ENCODE results near the gene RASA4B. TPM values are rescaled to one million over a fixed set of nuclear protein-coding genes. Genes with fewer than 3 reads are reported as not detected.
"Not testable (repeated sequence)": the region's sequence is repeated elsewhere in the genome, so short reads cannot be mapped to it uniquely, and the experiment has no call there.

The RASA4B gene
- total RNA-seq, 1 experiment from 2014 or later, result 9.5 TPM

DNA sequence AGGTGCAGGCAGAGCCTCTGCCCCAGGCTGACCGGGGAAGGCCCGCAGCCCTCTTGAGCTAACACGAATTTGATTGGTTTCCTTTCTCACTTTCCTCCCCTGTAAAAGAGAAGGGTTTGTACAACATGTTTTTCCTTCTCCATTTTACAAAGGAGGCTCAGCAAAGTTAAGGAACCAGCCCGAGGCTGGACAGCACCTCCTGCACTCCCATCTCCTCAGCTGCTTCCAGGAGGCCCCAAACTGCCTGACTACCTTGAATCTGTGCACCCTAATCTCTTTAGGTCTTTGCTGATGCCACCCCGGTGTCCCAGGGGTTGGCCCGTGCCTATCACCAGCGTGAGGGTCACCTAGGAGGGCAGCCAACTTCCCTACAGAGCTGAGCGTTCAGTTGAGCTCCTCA is 57.1 kb downstream of the RASA4B start:
- H3K4me1 ChIP-seq (replicated peaks), result peaks cover 7% of the 10 kb centered on the region
- H3K27ac ChIP-seq, result no peak overlapping the region
- no peak for DNase-seq (ENCODE audit: low read depth in 1 of 2, low spot score in 2 of 2)

GRCh38 chr7:102459221-102459844 is 58.2 kb downstream of the RASA4B start:
- Histone ChIP-seq H3K4me1 (replicated peaks) (peaks cover 7% of the 10 kb centered on the region), H3K27me3 (replicated peaks) (no peaks in the 10 kb centered on the region), H3K4me3 (no peak overlapping the region), H3K9me3 (replicated peaks) (no peaks in the 10 kb centered on the region), H3K27ac (no peak overlapping the region), H3K36me3 (peaks cover 44% of the 10 kb centered on the region)
- DNase-seq (ENCODE audit: low read depth in 1 of 2, low spot score in 2 of 2), result no peak

More for the DNA sequence above, 57.1 kb downstream of the RASA4B start:
- H3K4me3 ChIP-seq, result no peak overlapping the region
- H3K36me3 ChIP-seq, result peaks cover 44% of the 10 kb centered on the region
- no peaks in the 10 kb centered on the region for H3K27me3 ChIP-seq (replicated peaks)
- H3K9me3 ChIP-seq (replicated peaks), result 0 out of 2 replicates have a peak, but pooled peaks cover 2% of the 10 kb centered on the region

GRCh38 chr7:102457352-102457924 is 60.1 kb downstream of the RASA4B start:
- H3K36me3 ChIP-seq, result peaks cover 40% of the 10 kb centered on the region
- H3K4me3 ChIP-seq, result no peak overlapping the region
- DNase-seq (ENCODE audit: low read depth in 1 of 2, low spot score in 2 of 2), result no peak
- H3K27ac ChIP-seq, result no peak overlapping the region
- no peaks in the 10 kb centered on the region for H3K4me1 ChIP-seq (replicated peaks)
- H3K9me3 ChIP-seq (replicated peaks), result no peaks in the 10 kb centered on the region
- no peaks in the 10 kb centered on the region for H3K27me3 ChIP-seq (replicated peaks)

DNA sequence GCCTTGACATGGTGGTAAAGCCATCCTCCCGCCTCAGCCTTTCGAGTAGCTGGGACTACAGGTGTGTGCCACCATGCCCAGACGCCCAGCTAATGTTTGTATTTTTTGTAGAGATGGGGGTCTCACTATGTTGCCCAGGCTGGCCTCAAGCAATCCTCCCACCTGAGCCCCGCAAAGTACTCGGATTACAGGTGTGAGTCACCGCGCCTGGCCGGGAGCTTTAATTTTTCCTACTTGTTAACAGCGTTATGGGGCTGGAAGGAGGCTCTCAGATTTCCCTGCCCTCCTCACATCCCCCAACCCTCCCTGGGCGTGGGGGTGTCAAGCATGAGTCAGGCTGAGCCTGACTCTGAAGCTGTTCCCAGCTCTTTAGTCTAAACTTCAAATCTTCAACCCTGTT is 61.2 kb downstream of the RASA4B start:
- no peak for DNase-seq (ENCODE audit: low read depth in 1 of 2, low spot score in 2 of 2)
- Histone ChIP-seq H3K9me3 (replicated peaks) (no peaks in the 10 kb centered on the region), H3K27me3 (replicated peaks) (no peaks in the 10 kb centered on the region), H3K36me3 (peaks cover 40% of the 10 kb centered on the region), H3K27ac (no peak overlapping the region), H3K4me3 (no peak overlapping the region), H3K4me1 (replicated peaks) (no peaks in the 10 kb centered on the region)

DNA sequence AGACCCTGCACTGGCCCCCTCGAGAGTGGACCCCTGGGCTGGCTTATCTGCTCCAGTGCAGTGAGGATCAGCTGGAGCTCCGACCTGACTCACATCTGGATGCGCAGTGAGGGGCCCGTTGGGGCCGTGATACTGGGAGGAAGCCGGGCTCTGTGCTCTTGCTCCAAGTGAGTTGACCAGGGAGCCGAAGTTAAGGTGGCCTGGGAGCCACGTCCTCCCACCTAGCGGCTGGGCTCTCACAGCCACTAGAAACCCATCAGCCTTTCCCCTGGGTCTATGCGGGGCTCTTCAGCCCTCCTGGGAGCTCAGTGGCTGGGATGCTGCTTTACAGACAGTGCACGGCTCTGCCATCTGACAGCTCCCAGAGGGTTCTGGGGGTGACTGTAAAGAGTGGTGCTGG is 62.0 kb downstream of the RASA4B start:
- H3K27ac ChIP-seq, result no peak overlapping the region
- peaks cover 40% of the 10 kb centered on the region for H3K36me3 ChIP-seq
- H3K4me1 ChIP-seq (replicated peaks), result no peaks in the 10 kb centered on the region
- no peak overlapping the region for H3K4me3 ChIP-seq
- DNase-seq (ENCODE audit: low read depth in 1 of 2, low spot score in 2 of 2), result no peak
- no peaks in the 10 kb centered on the region for H3K27me3 ChIP-seq (replicated peaks)
- H3K9me3 ChIP-seq (replicated peaks), result no peaks in the 10 kb centered on the region

GRCh38 chr7:102454932-102455331 is 62.6 kb downstream of the RASA4B start:
- not testable (repeated sequence) for H3K27ac ChIP-seq; DNase-seq (ENCODE audit: low read depth in 1 of 2, low spot score in 2 of 2); H3K9me3 ChIP-seq (replicated peaks); H3K27me3 ChIP-seq (replicated peaks); H3K4me1 ChIP-seq (replicated peaks); H3K4me3 ChIP-seq
- H3K36me3 ChIP-seq, result peaks cover 40% of the 10 kb centered on the region

DNA sequence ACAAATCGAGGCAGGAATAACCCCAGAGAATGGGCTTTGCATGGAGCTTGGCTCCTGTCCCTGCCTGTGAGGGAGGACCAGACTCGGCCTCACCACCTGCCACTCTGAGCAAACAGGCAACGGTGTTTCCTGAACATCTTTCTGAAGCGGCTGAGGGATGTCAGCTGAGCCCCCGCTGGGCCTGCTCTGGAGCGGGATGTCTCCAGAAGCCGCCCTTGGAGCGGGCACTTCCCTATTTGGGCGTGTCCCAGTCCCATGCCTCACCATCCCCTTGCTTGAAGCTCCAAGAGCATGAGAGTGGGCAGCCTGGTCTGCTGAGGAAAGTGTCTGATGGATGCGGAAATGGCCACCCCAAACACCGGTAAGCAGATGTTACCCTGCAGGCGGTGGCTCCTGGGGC is 63.1 kb downstream of the RASA4B start:
- Histone ChIP-seq H3K27ac (no peak overlapping the region), H3K36me3 (peaks cover 39% of the 10 kb centered on the region), H3K27me3 (replicated peaks) (no peaks in the 10 kb centered on the region), H3K4me3 (no peak overlapping the region), H3K4me1 (replicated peaks) (no peaks in the 10 kb centered on the region), H3K9me3 (replicated peaks) (no peaks in the 10 kb centered on the region)
- DNase-seq (ENCODE audit: low read depth in 1 of 2, low spot score in 2 of 2), result no peak

GRCh38 chr7:102453319-102453718 is 64.3 kb downstream of the RASA4B start:
- Histone ChIP-seq H3K9me3 (replicated peaks) (no peaks in the 10 kb centered on the region), H3K27me3 (replicated peaks) (no peaks in the 10 kb centered on the region), H3K4me3 (no peak overlapping the region), H3K4me1 (replicated peaks) (peaks cover 5% of the 10 kb centered on the region), H3K36me3 (peaks cover 35% of the 10 kb centered on the region), H3K27ac (no peak overlapping the region)
- DNase-seq (ENCODE audit: low read depth in 1 of 2, low spot score in 2 of 2), result no peak

DNA sequence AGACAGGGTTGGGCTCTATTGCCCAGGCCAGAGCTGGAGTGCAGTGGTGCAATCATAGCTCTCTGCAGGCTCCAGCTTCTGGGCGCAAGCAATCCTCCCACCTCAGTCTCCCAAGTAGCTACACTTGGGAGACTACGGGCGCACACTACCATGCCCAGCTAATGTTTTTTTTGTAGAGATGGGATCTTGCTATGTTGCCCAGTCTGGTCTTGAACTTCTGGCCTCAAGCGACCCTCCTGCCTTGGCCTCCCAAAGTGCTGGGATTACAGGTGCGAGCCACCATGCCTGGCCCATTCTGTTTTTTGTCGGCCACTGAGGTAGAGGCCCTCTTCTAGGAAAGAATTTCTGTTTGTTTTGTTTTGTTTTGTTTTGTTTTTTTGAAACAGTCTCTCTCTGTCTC is 65.1 kb downstream of the RASA4B start:
- DNase-seq (ENCODE audit: low read depth in 1 of 2, low spot score in 2 of 2), result no peak
- Histone ChIP-seq H3K9me3 (replicated peaks) (no peaks in the 10 kb centered on the region), H3K4me1 (replicated peaks) (peaks cover 13% of the 10 kb centered on the region), H3K36me3 (peaks cover 27% of the 10 kb centered on the region), H3K4me3 (no peak overlapping the region), H3K27ac (no peak overlapping the region), H3K27me3 (replicated peaks) (no peaks in the 10 kb centered on the region)

GRCh38 chr7:102451371-102452054 is 66.1 kb downstream of the RASA4B start:
- Histone ChIP-seq H3K4me1 (replicated peaks) (peaks cover 22% of the 10 kb centered on the region), H3K27me3 (replicated peaks) (no peaks in the 10 kb centered on the region), H3K4me3 (no peak overlapping the region), H3K27ac (no peak overlapping the region), H3K9me3 (replicated peaks) (no peaks in the 10 kb centered on the region), H3K36me3 (peaks cover 28% of the 10 kb centered on the region)
- no peak for DNase-seq (ENCODE audit: low read depth in 1 of 2, low spot score in 2 of 2)

DNA sequence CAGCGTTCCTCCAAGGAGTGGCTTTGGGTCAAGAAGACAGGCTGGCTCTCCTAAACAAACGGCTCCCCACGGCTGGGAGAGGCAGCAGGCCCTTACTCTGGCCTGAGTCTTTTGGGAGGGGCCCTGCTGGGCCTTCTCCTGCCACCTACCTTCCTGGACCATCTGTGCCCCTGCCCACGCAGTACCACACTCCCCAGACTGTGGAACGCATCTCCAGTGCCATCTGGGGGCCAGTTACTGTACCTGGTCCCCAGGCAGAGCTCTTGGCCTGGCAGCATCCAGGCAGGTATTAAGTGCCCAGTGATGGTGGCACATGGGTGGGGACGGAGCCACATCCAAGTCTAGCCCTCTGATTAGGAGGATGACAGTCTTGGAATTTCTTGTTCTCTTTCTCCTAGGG is 67.3 kb downstream of the RASA4B start:
- peaks cover 22% of the 10 kb centered on the region for H3K4me1 ChIP-seq (replicated peaks)
- H3K9me3 ChIP-seq (replicated peaks), result no peaks in the 10 kb centered on the region
- H3K4me3 ChIP-seq, result no peak overlapping the region
- no peak overlapping the region for H3K27ac ChIP-seq
- H3K27me3 ChIP-seq (replicated peaks), result no peaks in the 10 kb centered on the region
- peaks cover 21% of the 10 kb centered on the region for H3K36me3 ChIP-seq
- DNase-seq (ENCODE audit: low read depth in 1 of 2, low spot score in 2 of 2), result no peak

GRCh38 chr7:102449136-102449535 is 68.4 kb downstream of the RASA4B start:
- no peak for DNase-seq (ENCODE audit: low read depth in 1 of 2, low spot score in 2 of 2)
- Histone ChIP-seq H3K36me3 (peaks cover 19% of the 10 kb centered on the region), H3K4me3 (no peak overlapping the region), H3K4me1 (replicated peaks) (peaks cover 22% of the 10 kb centered on the region), H3K27me3 (replicated peaks) (no peaks in the 10 kb centered on the region), H3K9me3 (replicated peaks) (no peaks in the 10 kb centered on the region), H3K27ac (no peak overlapping the region)

- peaks cover 22% of the 10 kb centered on the region for H3K4me1 ChIP-seq (replicated peaks)
Observed at GRCh38 chr7:102447311-102447710, 70.3 kb downstream of the RASA4B start.

GRCh38 chr7:102446387-102447156 is 71.0 kb downstream of the RASA4B start:
- no peak for DNase-seq (ENCODE audit: low read depth in 1 of 2, low spot score in 2 of 2)
- H3K9me3 ChIP-seq (replicated peaks), result no peaks in the 10 kb centered on the region
- H3K36me3 ChIP-seq, result peaks cover 28% of the 10 kb centered on the region
- H3K4me3 ChIP-seq, result no peak overlapping the region
- H3K4me1 ChIP-seq (replicated peaks), result peaks cover 22% of the 10 kb centered on the region
- H3K27me3 ChIP-seq (replicated peaks), result no peaks in the 10 kb centered on the region
- no peak overlapping the region for H3K27ac ChIP-seq

More at GRCh38 chr7:102447311-102447710, 70.3 kb downstream of the RASA4B start:
- H3K9me3 ChIP-seq (replicated peaks), result no peaks in the 10 kb centered on the region
- H3K27ac ChIP-seq, result no peak overlapping the region
- peaks cover 20% of the 10 kb centered on the region for H3K36me3 ChIP-seq
- H3K27me3 ChIP-seq (replicated peaks), result no peaks in the 10 kb centered on the region
- H3K4me3 ChIP-seq, result no peak overlapping the region
- DNase-seq (ENCODE audit: low read depth in 1 of 2, low spot score in 2 of 2), result no peak

All from SJSA1 (cell line).